Epithelial cell of proximal tubule (primary cell): ENCODE data around the gene STK38. TPM values are rescaled to one million over a fixed set of nuclear protein-coding genes. Genes with fewer than 3 reads are reported as not detected.
"Not testable (repeated sequence)": the region's sequence is repeated elsewhere in the genome, so short reads cannot be mapped to it uniquely, and the experiment has no call there.

Experiments used
- DNase-seq: peaks from one replicate; pipeline ENCODE4 v3.0.0-alpha.2; 2011; ENCODE audit warnings: low read depth
- H3K4me3 ChIP-seq: 2 replicates; pipeline ENCODE4 v1.5.1; 2011; ENCODE audit warnings: low read depth, mild to moderate bottlenecking, low read length
- CTCF ChIP-seq: conservative IDR thresholded peaks from 2 replicates; pipeline ENCODE4 v1.5.1; 2012; ENCODE audit warnings: low read depth, mild to moderate bottlenecking, low read length
- total RNA-seq: library from RNA; depleted of rRNA; stranded (reverse); fragments of >200 nt; gene quantifications from 2 replicates; pipeline ENCODE4 v1.2.3, GENCODE V29; 2015

Gene STK38
- total RNA-seq, 1 donor from 2014 or later: 18.3 TPM

- peak; percentile 11 for TF ChIP-seq CTCF
- H3K4me3 ChIP-seq: no peak overlapping the region
- no peak for DNase-seq
Observed at GRCh38 chr6:36576578-36576977, 29.3 kb upstream of the STK38 start.

GRCh38 chr6:36574679-36575078 is 27.4 kb upstream of the STK38 start:
- TF ChIP-seq CTCF: no peak
- H3K4me3 ChIP-seq: no peak overlapping the region
- DNase-seq: no peak

- H3K4me3 ChIP-seq: not testable (repeated sequence)
- peak; percentile 74 for DNase-seq
Observed at GRCh38 chr6:36572353-36573311, 25.4 kb upstream of the STK38 start.

GRCh38 chr6:36571122-36572043 is 24.1 kb upstream of the STK38 start:
- DNase-seq: no peak
- no peak for TF ChIP-seq CTCF
- H3K4me3 ChIP-seq: no peak overlapping the region

- no peak for DNase-seq
- no peak overlapping the region for H3K4me3 ChIP-seq
- TF ChIP-seq CTCF: no peak
Observed at GRCh38 chr6:36570264-36570663, 23.0 kb upstream of the STK38 start.

- H3K4me3 ChIP-seq: no peak overlapping the region
- no peak for TF ChIP-seq CTCF
- no peak for DNase-seq
Observed at GRCh38 chr6:36566418-36566905, 19.2 kb upstream of the STK38 start.

GRCh38 chr6:36563928-36564284 is 16.6 kb upstream of the STK38 start:
- no peak for DNase-seq
- no peak for TF ChIP-seq CTCF
- no peak overlapping the region for H3K4me3 ChIP-seq
